Left forelimb (tissue), 1 donor: ENCODE data around the gene DNAI1.

Experiments used
- DNase-seq: peaks from one replicate; pipeline ENCODE4 v3.0.0-alpha.2; 2018; ENCODE audit warnings: low spot score

Gene DNAI1

GRCh38 chr9:34545497-34545896 is 86.9 kb downstream of the DNAI1 start:
- DNase-seq, result no peak

- DNase-seq, result no peak
Measured at GRCh38 chr9:34546102-34546833, 87.7 kb downstream of the DNAI1 start.

- no peak for DNase-seq
Measured at GRCh38 chr9:34546834-34547827, 88.5 kb downstream of the DNAI1 start.

GRCh38 chr9:34547960-34548611 is 89.5 kb downstream of the DNAI1 start:
- DNase-seq, result peak; percentile 85

GRCh38 chr9:34549407-34549732 is 90.8 kb downstream of the DNAI1 start:
- DNase-seq, result no peak

- DNase-seq, result no peak
Measured at GRCh38 chr9:34550016-34550680, 91.5 kb downstream of the DNAI1 start.

- DNase-seq, result no peak
Measured at GRCh38 chr9:34550681-34551270, 92.2 kb downstream of the DNAI1 start.

- no peak for DNase-seq
Measured at GRCh38 chr9:34551751-34552605, 93.4 kb downstream of the DNAI1 start.

- no peak for DNase-seq
Measured at GRCh38 chr9:34552606-34552981, 94.0 kb downstream of the DNAI1 start.

GRCh38 chr9:34552986-34553385 is 94.4 kb downstream of the DNAI1 start:
- DNase-seq, result no peak

GRCh38 chr9:34553511-34554021 is 95.0 kb downstream of the DNAI1 start:
- no peak for DNase-seq

GRCh38 chr9:34554211-34555001 is 95.8 kb downstream of the DNAI1 start:
- DNase-seq, result no peak

GRCh38 chr9:34555002-34555348 is 96.4 kb downstream of the DNAI1 start:
- DNase-seq, result no peak

- DNase-seq, result no peak
Measured at GRCh38 chr9:34555500-34555899, 96.9 kb downstream of the DNAI1 start.

GRCh38 chr9:34555936-34556525 is 97.4 kb downstream of the DNAI1 start:
- no peak for DNase-seq

- no peak for DNase-seq
Measured at GRCh38 chr9:34556949-34557348, 98.3 kb downstream of the DNAI1 start.

GRCh38 chr9:34557426-34558321 is 99.1 kb downstream of the DNAI1 start:
- no peak for DNase-seq

- no peak for DNase-seq
Measured at GRCh38 chr9:34558364-34558763, 99.8 kb downstream of the DNAI1 start.
